GM19099 (cell line): ENCODE measurements around the gene SEMA4G.

ENCODE experiments used
- POLR2A ChIP-seq: IDR thresholded peaks from 3 replicates; pipeline ENCODE4 v1.6.1; 2011; ENCODE audit warnings: low read depth; ENCODE audit not compliant: insufficient read length; ENCODE audit errors: extremely low read depth

The SEMA4G gene, protein sequence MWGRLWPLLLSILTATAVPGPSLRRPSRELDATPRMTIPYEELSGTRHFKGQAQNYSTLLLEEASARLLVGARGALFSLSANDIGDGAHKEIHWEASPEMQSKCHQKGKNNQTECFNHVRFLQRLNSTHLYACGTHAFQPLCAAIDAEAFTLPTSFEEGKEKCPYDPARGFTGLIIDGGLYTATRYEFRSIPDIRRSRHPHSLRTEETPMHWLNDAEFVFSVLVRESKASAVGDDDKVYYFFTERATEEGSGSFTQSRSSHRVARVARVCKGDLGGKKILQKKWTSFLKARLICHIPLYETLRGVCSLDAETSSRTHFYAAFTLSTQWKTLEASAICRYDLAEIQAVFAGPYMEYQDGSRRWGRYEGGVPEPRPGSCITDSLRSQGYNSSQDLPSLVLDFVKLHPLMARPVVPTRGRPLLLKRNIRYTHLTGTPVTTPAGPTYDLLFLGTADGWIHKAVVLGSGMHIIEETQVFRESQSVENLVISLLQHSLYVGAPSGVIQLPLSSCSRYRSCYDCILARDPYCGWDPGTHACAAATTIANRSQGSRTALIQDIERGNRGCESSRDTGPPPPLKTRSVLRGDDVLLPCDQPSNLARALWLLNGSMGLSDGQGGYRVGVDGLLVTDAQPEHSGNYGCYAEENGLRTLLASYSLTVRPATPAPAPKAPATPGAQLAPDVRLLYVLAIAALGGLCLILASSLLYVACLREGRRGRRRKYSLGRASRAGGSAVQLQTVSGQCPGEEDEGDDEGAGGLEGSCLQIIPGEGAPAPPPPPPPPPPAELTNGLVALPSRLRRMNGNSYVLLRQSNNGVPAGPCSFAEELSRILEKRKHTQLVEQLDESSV

DNA sequence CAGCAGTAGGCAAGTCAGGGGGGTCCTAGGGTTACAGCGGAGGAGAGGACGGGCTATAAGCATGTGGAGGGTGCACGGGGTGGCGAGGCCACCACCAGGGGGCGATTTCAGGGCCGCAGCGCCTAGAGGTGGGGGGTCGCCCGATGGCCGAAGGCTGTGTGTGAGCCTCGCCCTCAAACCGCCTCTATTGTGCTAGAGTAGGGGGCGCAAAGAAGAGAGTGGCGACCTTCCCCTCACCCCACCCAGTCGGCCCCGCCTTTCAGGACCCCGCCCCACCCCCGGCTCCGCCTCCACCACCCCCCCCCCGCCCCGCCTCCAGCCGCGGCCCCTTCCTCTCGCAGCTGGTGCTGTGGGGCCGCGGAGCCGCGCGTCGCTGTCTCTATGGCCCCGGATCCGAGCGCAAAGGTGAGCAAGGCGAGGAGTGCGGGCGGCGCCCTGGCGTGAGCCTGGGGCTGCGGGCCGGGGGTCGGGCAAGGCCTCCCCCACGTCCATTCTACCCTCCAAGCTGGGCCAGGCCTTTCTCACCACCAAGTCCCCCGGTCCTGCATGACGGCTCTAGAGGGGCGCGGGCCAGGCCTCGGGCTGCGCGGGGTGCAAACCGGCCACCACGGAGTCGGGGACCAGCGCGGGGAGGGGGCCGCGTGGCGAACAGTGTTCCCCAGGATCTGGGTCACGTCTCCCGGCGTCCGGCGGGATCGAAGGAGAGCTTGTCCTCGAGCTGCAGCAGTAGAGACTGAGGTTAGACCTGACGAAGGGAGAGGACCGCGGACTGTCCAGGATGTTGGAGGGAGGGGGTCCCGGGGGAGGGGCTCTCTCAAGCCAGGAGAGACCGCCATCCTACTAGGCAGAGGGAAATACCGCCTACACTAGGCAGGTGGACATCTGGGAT, at the start of gene SEMA4G:
TSS of gene SEMA4G (plus strand) at position 318 of the 889 bp plus-strand sequence. CDS start 3,409 bp downstream, outside the sequence.
- no peak for TF ChIP-seq POLR2A

DNA sequence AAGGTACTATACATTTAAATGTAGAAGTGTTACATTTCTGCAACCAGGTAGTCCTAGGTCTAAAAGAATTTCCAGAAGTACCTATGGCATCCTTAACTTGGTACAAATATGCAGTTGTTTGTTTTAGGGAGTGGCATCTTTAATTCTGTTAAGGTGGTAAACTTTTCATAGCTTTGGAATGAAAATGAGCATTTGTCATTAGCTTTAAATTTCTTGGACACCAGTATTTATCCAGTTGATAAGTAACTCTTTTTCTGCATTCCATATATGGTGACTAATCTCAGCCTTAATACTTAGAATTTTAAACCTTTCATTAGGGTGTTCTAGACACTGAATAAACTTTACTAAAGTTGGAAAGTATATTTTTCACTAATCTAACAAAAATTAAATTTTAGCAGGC, 45.7 kb upstream of the SEMA4G start:
- TF ChIP-seq POLR2A, result no peak

DNA sequence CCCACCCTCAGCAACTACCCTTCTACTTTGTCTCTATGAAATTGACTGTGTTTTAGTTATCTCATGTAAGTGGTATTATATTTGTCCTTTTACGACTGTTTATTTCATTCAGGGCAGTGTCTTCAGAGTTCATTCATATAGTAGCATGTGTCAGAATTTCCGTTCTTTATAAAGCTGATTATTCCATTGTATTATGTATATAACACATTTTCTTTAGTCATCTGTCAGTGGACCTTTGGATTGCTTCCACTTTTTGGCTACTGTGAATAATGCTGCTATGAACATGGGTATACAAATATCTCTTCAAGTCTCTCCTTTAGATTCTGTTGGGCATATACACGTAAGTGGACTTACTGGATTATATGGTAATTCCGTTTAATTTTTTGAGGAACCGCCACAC, 42.0 kb upstream of the SEMA4G start:
- TF ChIP-seq POLR2A, result no peak

- TF ChIP-seq POLR2A, result no peak
Measured at GRCh38 chr10:100928039-100928438, 41.3 kb upstream of the SEMA4G start.

- TF ChIP-seq POLR2A, result no peak
Measured at GRCh38 chr10:100930368-100930767, 38.9 kb upstream of the SEMA4G start.

DNA sequence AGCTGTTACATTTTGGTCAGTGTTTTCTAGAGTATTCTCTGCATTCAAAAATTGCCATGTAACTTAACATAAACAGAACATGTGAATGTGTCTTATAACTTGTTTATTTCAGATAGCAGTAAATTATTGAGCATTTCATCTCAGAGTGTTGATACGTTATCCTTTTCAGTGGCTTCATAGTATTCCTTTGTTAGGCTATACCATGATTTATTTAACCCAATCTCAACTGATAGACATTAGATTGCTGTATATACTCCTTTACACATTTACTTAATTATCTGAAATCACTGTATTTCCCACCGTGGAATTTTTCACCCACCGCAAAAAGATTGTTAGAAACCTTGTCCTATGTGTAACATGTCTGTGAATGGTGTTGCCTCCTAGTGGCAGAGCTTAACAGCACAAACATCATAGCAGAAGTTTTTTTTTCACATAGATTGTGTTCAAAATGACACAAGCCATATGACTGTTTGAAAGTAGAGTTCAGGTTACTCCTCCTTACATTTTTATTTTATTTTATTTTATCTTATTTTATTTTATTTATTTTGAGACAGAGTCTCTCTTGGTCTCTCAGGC, 35.1 kb upstream of the SEMA4G start:
- no peak for TF ChIP-seq POLR2A

GRCh38 chr10:100939763-100940344, 29.4 kb upstream of the SEMA4G start:
- TF ChIP-seq POLR2A, result no peak

- no peak for TF ChIP-seq POLR2A
Measured at GRCh38 chr10:100942229-100942628, 27.1 kb upstream of the SEMA4G start.

DNA sequence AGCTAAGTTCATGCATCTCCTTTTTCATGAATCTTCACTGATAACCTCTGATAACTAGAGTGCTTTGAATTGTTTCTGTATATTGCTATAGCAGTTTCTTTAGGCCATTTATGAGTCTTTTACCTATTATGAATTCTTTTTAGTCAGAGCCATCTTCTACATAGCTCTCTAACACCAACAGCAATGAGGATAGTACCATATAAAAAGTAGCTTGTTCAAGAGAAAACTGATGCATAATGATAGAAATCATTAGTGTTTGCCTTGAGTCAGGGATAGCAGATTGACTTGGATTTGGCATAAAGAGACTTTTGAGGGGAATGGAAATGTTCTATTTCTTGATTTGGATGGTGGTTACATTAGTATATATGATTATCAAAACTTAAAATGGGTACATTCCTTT, 25.8 kb upstream of the SEMA4G start:
- no peak for TF ChIP-seq POLR2A

DNA sequence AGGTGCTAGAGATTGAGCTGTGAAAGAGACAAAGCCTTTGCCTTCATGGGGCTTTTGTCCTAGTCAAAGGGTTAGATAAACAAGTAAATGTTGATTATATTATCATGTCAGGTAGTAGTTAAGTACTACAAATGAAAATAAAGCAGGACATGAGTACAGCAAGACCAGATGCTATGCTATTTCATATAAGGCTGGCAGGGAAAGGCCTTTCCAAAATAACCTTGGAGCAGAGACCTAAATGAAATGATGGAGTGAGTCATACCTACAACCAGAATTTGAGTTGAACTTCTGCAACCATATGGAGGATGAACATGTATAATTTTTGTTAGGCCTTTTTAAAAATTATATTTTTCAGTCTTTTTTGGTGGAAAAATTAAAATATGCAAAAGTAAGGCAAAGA, 23.6 kb upstream of the SEMA4G start:
- no peak for TF ChIP-seq POLR2A

- no peak for TF ChIP-seq POLR2A
Measured at GRCh38 chr10:100948916-100949315, 20.4 kb upstream of the SEMA4G start.

DNA sequence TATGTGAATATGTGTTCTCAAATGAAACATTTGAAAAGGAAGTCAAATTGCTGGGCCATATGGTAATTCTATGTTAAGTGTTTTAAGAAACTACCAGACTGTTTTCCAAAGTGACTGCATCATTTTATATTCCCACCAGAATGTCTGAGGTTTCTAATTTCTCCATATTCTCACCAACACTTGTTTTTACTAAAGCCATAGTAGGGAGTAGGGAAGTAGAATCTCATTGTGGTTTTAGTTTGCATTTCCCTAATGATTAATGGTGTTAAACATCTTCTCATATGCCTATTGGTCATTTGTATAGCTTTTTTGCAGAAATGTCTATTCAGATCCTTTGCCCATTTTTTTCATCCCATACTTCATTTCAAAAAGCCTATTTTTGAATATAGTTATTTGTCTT, 9.1 kb upstream of the SEMA4G start:
- no peak for TF ChIP-seq POLR2A

DNA sequence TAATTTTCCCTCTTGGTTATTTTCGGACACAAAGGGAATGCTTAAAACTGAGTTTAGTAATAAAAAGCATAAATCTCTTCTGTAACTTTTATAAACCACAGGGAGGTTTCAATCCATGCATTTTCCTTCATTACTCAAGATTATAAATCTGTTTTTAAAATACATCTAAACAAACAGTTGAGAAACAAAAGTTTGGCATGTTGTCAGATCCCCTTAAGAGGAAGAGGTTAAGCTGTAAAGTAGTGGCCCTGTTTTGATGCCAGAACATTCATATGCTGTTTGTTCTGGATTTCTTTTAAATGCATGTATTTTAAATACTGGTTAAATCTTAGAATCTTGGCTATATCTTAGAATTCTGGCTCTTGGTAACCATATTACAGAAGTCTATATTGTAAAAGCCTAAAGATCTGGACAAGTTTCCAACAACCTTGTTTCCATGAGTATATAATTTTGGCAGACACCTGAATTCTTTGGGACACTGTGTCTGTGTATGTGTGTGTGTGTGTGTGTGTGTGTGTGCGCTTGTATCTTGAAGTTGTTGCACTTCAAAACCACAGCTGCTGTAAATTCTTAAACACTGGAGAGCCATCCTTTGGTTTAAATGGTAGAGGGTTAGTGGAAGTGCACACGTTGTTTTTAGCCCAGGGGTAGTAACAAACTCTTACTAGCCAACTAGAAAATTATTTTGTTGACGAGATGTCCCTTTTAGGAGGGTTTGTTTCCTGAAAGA, 6.8 kb upstream of the SEMA4G start:
- TF ChIP-seq POLR2A, result no peak

- TF ChIP-seq POLR2A, result no peak
Measured at GRCh38 chr10:100963826-100964225, 5.5 kb upstream of the SEMA4G start.
